HepG2 (cell line): ENCODE results near the gene ZNF416. TPM values are rescaled to one million over a fixed set of nuclear protein-coding genes. Genes with fewer than 3 reads are reported as not detected.
A peak's percentile ranks its signal among the peaks of the same experiment; 100 is the strongest.

Source experiments
- CREM ChIP-seq, 2 experiments: sonication (generic) in 1 of 2; formaldehyde crosslinking in 1 of 2; IDR thresholded peaks; 2 replicates each; pipeline versions ENCODE4 v1.4.0 to v1.6.1; 2016 to 2020; ENCODE audit warnings: antibody characterized with exemption in 1 of 2, mild to moderate bottlenecking in 1 of 2, missing genetic modification reagents in 1 of 2
- KAT8 ChIP-seq: IDR thresholded peaks from 2 replicates; pipeline ENCODE4 v1.6.1; 2016; ENCODE audit warnings: missing genetic modification reagents, missing compliant biosample characterization
- POLR2A ChIP-seq, 2 experiments: IDR thresholded peaks; 2 replicates each; pipeline ENCODE4 v1.6.1; 2011; ENCODE audit warnings: low read depth in 2 of 2, low read length in 2 of 2, mild to moderate bottlenecking in 1 of 2, moderate library complexity in 1 of 2; ENCODE audit not compliant: insufficient read depth in 1 of 2
- SKI ChIP-seq: fragments of 450-650 bp; IDR thresholded peaks from one replicate; pipeline ENCODE4 v1.6.1; 2018; ENCODE audit warnings: mild to moderate bottlenecking; ENCODE audit not compliant: partially characterized antibody
- ZBTB3 ChIP-seq: sonication (generic); formaldehyde crosslinking; IDR thresholded peaks from 2 replicates; pipeline ENCODE4 v1.4.0; 2020; ENCODE audit warnings: low read depth, mild to moderate bottlenecking, moderate library complexity, missing genetic modification reagents, borderline replicate concordance
- ZKSCAN8 ChIP-seq: IDR thresholded peaks from 2 replicates; pipeline ENCODE4 v1.6.1; 2016; ENCODE audit warnings: borderline replicate concordance, missing genetic modification reagents, missing compliant biosample characterization
- polyA plus RNA-seq, 8 experiments: library from polyadenylated mRNA; depleted of rRNA in 3 of 8; stranded (reverse) in 7 of 8; unstranded in 1 of 8; fragments of >200 nt; fragmentation: Illumina TruSeq in 4 of 8; extraction: Trizol in 4 of 8; gene quantifications; 2 replicates each; pipeline versions ENCODE4 v1.2.1 to v1.2.3, GENCODE V29; 2011 to 2016; ENCODE audit warnings: low read depth in 4 of 8, missing spikeins in 1 of 8, mixed read lengths in 1 of 8; ENCODE audit not compliant: insufficient read depth in 1 of 8
- total RNA-seq, 5 experiments: library from RNA; depleted of rRNA; stranded (reverse); fragments of >200 nt; fragmentation: Illumina TruSeq; extraction: Trizol; gene quantifications; 2 replicates each; pipeline ENCODE4 v1.2.3, GENCODE V29; 2016; ENCODE audit warnings: low read depth in 1 of 5
- TF ChIP-seq, protein P1 (sequence below): sonication (generic); formaldehyde crosslinking; IDR thresholded peaks from 2 replicates; pipeline ENCODE4 v1.5.0; 2020; ENCODE audit warnings: mild to moderate bottlenecking, missing genetic modification reagents, borderline replicate concordance
- TF ChIP-seq, protein P2 (sequence below): sonication (generic); formaldehyde crosslinking; IDR thresholded peaks from 2 replicates; pipeline ENCODE4 v1.5.0; 2020; ENCODE audit warnings: mild to moderate bottlenecking, missing genetic modification reagents
- TF ChIP-seq, protein P3 (sequence below): sonication (generic); formaldehyde crosslinking; IDR thresholded peaks from 2 replicates; pipeline ENCODE4 v1.8.1; 2023; ENCODE audit warnings: mild to moderate bottlenecking, missing genetic modification reagents
- TF ChIP-seq, protein P4 (sequence below): sonication (generic); formaldehyde crosslinking; IDR thresholded peaks from 2 replicates; pipeline ENCODE4 v1.5.0; 2020; ENCODE audit warnings: missing genetic modification reagents

The ZNF416 gene
- total and polyA plus RNA-seq, 2 of the 13 experiments (the other 11 are each of a cell fraction or from before 2014, with no cell fraction given): 1.5 to 5.3 TPM

DNA sequence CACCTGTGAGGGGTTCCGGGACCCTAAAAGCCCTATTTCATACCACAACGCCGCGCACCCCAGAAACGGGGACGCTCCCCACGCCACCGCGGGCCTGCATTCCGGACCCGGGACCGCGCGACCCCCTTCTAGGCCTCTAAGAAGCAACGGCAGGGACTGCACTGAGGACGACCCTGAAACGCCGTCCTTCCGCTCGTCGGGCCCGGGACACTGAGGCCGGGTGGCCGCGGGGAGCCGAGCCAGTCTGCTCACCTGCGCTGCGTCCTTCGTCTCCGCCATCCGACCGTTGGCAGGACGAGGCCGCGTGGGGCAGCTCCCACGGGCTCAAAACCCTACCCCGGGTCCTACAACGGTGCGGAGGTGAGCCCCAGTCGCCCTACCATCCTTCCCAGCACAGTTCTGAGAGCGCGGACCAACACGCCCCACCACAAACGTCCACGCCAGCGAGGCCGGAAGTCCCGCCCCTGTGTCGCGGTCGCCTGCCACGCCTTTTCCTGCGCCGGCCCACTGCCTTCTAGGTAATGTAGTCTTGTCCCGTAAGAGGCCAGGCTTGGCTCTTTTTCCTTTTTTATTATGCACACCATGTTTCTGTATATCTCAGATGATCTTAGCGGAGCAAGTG lies 19.2 kb downstream of the ZNF416 start, which contains the start of gene ZNF550 (continued):
- TF ChIP-seq, protein P1, sequence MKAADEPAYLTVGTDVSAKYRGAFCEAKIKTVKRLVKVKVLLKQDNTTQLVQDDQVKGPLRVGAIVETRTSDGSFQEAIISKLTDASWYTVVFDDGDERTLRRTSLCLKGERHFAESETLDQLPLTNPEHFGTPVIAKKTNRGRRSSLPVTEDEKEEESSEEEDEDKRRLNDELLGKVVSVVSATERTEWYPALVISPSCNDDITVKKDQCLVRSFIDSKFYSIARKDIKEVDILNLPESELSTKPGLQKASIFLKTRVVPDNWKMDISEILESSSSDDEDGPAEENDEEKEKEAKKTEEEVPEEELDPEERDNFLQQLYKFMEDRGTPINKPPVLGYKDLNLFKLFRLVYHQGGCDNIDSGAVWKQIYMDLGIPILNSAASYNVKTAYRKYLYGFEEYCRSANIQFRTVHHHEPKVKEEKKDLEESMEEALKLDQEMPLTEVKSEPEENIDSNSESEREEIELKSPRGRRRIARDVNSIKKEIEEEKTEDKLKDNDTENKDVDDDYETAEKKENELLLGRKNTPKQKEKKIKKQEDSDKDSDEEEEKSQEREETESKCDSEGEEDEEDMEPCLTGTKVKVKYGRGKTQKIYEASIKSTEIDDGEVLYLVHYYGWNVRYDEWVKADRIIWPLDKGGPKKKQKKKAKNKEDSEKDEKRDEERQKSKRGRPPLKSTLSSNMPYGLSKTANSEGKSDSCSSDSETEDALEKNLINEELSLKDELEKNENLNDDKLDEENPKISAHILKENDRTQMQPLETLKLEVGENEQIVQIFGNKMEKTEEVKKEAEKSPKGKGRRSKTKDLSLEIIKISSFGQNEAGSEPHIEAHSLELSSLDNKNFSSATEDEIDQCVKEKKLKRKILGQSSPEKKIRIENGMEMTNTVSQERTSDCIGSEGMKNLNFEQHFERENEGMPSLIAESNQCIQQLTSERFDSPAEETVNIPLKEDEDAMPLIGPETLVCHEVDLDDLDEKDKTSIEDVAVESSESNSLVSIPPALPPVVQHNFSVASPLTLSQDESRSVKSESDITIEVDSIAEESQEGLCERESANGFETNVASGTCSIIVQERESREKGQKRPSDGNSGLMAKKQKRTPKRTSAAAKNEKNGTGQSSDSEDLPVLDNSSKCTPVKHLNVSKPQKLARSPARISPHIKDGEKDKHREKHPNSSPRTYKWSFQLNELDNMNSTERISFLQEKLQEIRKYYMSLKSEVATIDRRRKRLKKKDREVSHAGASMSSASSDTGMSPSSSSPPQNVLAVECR: peak; percentile 91
- TF ChIP-seq, protein P2, sequence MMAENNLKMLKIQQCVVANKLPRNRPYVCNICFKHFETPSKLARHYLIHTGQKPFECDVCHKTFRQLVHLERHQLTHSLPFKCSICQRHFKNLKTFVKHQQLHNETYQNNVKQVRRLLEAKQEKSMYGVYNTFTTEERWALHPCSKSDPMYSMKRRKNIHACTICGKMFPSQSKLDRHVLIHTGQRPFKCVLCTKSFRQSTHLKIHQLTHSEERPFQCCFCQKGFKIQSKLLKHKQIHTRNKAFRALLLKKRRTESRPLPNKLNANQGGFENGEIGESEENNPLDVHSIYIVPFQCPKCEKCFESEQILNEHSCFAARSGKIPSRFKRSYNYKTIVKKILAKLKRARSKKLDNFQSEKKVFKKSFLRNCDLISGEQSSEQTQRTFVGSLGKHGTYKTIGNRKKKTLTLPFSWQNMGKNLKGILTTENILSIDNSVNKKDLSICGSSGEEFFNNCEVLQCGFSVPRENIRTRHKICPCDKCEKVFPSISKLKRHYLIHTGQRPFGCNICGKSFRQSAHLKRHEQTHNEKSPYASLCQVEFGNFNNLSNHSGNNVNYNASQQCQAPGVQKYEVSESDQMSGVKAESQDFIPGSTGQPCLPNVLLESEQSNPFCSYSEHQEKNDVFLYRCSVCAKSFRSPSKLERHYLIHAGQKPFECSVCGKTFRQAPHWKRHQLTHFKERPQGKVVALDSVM (CRISPR knock-in tag): no peak; the same call in none of the 2 replicates
- TF ChIP-seq ZKSCAN8: no peak
- peak; percentile 59; the same call in 1 of the 2 replicates for TF ChIP-seq ZBTB3 (CRISPR knock-in tag)
- TF ChIP-seq POLR2A (IDR thresholded peaks at IDR 0.05; ENCODE audit: insufficient read depth in 1 of 2, low read depth in 2 of 2, low read length in 2 of 2): peak; percentile 68 to 91
- no peak for TF ChIP-seq SKI
- TF ChIP-seq, protein P3, sequence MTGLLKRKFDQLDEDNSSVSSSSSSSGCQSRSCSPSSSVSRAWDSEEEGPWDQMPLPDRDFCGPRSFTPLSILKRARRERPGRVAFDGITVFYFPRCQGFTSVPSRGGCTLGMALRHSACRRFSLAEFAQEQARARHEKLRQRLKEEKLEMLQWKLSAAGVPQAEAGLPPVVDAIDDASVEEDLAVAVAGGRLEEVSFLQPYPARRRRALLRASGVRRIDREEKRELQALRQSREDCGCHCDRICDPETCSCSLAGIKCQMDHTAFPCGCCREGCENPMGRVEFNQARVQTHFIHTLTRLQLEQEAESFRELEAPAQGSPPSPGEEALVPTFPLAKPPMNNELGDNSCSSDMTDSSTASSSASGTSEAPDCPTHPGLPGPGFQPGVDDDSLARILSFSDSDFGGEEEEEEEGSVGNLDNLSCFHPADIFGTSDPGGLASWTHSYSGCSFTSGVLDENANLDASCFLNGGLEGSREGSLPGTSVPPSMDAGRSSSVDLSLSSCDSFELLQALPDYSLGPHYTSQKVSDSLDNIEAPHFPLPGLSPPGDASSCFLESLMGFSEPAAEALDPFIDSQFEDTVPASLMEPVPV (CRISPR knock-in tag): peak; percentile 19; the same call in 1 of the 2 replicates
- TF ChIP-seq, protein P4, sequence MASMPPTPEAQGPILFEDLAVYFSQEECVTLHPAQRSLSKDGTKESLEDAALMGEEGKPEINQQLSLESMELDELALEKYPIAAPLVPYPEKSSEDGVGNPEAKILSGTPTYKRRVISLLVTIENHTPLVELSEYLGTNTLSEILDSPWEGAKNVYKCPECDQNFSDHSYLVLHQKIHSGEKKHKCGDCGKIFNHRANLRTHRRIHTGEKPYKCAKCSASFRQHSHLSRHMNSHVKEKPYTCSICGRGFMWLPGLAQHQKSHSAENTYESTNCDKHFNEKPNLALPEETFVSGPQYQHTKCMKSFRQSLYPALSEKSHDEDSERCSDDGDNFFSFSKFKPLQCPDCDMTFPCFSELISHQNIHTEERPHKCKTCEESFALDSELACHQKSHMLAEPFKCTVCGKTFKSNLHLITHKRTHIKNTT (CRISPR knock-in tag): no peak
- peak; percentile 95 for TF ChIP-seq CREM (IDR thresholded peaks at IDR 0.05)
- no peak for TF ChIP-seq CREM (CRISPR knock-in tag; IDR thresholded peaks at IDR 0.05)
- peak; percentile 74; the same call in 1 of the 2 replicates for TF ChIP-seq KAT8 (CRISPR knock-in tag)
